ENCODE data around the gene RGS7.
"Not testable (repeated sequence)": the region's sequence is repeated elsewhere in the genome, so short reads cannot be mapped to it uniquely, and the experiment has no call there.

DNA sequence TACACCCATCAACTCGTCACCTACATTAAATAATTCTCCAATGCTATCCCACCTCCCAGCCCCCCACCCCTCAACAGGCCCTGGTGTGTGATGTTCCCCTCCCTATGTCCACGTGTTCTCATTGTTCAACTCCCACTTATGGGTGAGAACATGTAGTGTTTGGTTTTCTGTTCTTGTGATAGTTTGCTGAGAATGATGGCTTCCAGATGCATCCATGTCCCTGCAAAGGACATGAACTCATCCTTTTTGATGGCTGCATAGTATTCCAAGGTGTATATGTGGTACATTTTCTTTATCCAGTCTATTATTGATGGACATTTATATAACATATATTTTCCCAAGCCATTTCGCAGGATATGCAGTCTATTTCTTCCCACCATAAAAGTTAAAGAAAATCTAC is 132.8 kb downstream of the RGS7 start:
- TF ChIP-seq RAD21 (conservative IDR thresholded peaks at IDR 0.05 in 1 of 2, IDR thresholded peaks at IDR 0.05 in 1 of 2); RCOR1 (IDR thresholded peaks at IDR 0.05; ENCODE audit: low read depth, low read length); RNF2 (IDR thresholded peaks at IDR 0.05; ENCODE audit: borderline replicate concordance, low read depth); MAZ (IDR thresholded peaks at IDR 0.05; ENCODE audit: borderline replicate concordance, low read depth, low read length); POLR2AphosphoS2 (conservative IDR thresholded peaks at IDR 0.05; ENCODE audit: low read length); CHD2 (IDR thresholded peaks at IDR 0.05; ENCODE audit: low read length, partially characterized antibody); JUN (IDR thresholded peaks at IDR 0.05); CHD4 (IDR thresholded peaks at IDR 0.05; ENCODE audit: borderline replicate concordance); MAFK (IDR thresholded peaks at IDR 0.05; ENCODE audit: partially characterized antibody): not testable (repeated sequence)
- TF ChIP-seq, protein P1, sequence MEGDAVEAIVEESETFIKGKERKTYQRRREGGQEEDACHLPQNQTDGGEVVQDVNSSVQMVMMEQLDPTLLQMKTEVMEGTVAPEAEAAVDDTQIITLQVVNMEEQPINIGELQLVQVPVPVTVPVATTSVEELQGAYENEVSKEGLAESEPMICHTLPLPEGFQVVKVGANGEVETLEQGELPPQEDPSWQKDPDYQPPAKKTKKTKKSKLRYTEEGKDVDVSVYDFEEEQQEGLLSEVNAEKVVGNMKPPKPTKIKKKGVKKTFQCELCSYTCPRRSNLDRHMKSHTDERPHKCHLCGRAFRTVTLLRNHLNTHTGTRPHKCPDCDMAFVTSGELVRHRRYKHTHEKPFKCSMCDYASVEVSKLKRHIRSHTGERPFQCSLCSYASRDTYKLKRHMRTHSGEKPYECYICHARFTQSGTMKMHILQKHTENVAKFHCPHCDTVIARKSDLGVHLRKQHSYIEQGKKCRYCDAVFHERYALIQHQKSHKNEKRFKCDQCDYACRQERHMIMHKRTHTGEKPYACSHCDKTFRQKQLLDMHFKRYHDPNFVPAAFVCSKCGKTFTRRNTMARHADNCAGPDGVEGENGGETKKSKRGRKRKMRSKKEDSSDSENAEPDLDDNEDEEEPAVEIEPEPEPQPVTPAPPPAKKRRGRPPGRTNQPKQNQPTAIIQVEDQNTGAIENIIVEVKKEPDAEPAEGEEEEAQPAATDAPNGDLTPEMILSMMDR (IDR thresholded peaks at IDR 0.05): not testable (repeated sequence)
